ENCODE data around the gene MOV10.

The MOV10 gene, protein sequence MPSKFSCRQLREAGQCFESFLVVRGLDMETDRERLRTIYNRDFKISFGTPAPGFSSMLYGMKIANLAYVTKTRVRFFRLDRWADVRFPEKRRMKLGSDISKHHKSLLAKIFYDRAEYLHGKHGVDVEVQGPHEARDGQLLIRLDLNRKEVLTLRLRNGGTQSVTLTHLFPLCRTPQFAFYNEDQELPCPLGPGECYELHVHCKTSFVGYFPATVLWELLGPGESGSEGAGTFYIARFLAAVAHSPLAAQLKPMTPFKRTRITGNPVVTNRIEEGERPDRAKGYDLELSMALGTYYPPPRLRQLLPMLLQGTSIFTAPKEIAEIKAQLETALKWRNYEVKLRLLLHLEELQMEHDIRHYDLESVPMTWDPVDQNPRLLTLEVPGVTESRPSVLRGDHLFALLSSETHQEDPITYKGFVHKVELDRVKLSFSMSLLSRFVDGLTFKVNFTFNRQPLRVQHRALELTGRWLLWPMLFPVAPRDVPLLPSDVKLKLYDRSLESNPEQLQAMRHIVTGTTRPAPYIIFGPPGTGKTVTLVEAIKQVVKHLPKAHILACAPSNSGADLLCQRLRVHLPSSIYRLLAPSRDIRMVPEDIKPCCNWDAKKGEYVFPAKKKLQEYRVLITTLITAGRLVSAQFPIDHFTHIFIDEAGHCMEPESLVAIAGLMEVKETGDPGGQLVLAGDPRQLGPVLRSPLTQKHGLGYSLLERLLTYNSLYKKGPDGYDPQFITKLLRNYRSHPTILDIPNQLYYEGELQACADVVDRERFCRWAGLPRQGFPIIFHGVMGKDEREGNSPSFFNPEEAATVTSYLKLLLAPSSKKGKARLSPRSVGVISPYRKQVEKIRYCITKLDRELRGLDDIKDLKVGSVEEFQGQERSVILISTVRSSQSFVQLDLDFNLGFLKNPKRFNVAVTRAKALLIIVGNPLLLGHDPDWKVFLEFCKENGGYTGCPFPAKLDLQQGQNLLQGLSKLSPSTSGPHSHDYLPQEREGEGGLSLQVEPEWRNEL

DNA sequence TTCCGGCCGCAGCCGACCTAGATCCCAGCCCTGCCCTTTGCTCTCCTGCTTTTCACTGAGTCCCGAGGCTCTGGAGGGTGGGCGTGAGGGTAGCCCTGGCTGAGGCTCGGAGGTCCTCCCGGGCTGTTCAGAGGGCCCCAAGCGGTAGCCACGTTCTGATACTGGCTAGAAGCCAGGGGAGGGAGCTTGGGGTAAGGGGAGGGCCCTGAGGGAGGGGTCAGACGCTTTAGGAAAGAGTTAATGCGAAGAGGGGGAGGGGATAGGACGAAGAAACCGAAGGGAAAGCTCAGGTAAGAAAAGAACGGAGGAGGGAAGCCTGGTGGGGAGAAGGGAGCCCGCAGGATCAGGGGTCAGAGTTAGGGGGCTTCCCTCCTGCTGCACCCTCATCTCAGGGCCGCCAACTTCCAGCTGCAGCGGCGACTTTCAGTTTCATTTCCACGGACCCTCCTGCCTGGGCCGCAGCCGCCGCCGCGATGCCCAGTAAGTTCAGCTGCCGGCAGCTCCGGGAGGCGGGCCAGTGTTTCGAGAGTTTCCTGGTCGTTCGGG lies at the start of gene MOV10:
Gene MOV10 (plus strand): TSS at position 220 of the 546 bp plus-strand sequence. CDS start 254 bp downstream, at position 474.
- TF ChIP-seq, protein P1, sequence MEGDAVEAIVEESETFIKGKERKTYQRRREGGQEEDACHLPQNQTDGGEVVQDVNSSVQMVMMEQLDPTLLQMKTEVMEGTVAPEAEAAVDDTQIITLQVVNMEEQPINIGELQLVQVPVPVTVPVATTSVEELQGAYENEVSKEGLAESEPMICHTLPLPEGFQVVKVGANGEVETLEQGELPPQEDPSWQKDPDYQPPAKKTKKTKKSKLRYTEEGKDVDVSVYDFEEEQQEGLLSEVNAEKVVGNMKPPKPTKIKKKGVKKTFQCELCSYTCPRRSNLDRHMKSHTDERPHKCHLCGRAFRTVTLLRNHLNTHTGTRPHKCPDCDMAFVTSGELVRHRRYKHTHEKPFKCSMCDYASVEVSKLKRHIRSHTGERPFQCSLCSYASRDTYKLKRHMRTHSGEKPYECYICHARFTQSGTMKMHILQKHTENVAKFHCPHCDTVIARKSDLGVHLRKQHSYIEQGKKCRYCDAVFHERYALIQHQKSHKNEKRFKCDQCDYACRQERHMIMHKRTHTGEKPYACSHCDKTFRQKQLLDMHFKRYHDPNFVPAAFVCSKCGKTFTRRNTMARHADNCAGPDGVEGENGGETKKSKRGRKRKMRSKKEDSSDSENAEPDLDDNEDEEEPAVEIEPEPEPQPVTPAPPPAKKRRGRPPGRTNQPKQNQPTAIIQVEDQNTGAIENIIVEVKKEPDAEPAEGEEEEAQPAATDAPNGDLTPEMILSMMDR (IDR thresholded peaks at IDR 0.05) = no peak
- TF ChIP-seq ZFX (IDR thresholded peaks at IDR 0.05; ENCODE audit: borderline replicate concordance) = no peak
- peak within 1 kb of the TSS; percentile 68 for H3K27ac ChIP-seq

DNA sequence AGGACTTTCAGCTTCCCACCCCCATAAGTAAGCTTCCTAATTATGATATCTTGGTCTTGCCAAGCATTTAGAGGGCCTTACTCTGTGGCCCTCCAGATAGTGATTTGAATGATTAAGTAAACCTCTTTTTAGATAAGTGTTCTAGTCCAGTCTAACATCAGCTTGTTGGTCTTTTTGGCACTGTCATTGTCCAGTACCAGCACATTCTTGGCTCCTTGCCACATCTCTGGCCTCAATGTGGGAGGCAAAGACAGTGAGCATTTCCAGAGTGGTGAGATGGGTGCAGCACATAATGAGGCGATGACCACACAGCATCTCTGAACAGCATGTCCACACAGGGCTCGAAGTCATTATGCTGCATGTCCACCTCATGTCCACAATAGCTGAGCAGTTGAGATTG lies 48.8 kb upstream of the MOV10 start:
- TF ChIP-seq, protein P1 (IDR thresholded peaks at IDR 0.05) = no peak
- no peak for TF ChIP-seq ZFX (IDR thresholded peaks at IDR 0.05; ENCODE audit: borderline replicate concordance)
- H3K27ac ChIP-seq = no peak overlapping the region

DNA sequence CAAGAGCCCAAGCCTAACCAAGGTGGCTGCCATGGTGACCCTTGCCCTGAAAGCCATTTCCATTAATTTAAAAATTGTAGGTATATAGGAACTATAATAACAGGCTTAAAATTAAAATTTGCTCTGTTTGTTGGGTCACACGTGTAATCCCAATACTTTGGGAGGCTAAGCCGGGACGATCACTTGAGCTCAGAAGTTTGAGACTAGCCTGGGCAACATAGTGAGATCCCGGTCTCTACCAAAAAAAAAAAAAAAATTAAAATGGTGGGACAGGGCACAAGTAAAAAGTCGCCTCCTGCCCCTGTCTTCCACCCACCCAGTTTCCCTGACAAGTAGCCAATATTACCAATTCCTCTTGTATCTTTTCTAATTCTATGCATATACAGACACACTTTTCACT lies 48.3 kb upstream of the MOV10 start:
- TF ChIP-seq ZFX (IDR thresholded peaks at IDR 0.05; ENCODE audit: borderline replicate concordance) = no peak
- TF ChIP-seq, protein P1 (IDR thresholded peaks at IDR 0.05) = no peak
- no peak overlapping the region for H3K27ac ChIP-seq

DNA sequence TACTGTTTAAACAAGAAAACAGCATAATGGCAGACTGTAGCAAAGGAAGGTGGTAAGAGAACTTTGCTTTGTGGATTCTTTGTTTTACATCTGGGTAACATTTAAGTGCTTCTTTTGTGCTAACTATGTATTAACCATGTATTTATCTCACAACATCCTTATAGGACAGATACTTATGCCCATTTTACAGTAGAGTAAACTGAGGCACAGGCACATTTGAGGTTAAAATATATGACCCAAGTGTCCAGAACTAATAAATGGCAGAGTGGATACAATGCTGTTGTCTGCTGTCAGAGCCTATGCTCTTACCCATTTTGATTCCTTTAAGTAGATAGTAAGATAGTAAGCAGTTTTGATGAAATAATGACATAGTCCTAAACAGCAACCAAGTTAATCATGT lies 47.6 kb upstream of the MOV10 start:
- H3K27ac ChIP-seq = no peak overlapping the region
- TF ChIP-seq, protein P1 (IDR thresholded peaks at IDR 0.05) = no peak
- TF ChIP-seq ZFX (IDR thresholded peaks at IDR 0.05; ENCODE audit: borderline replicate concordance) = no peak

DNA sequence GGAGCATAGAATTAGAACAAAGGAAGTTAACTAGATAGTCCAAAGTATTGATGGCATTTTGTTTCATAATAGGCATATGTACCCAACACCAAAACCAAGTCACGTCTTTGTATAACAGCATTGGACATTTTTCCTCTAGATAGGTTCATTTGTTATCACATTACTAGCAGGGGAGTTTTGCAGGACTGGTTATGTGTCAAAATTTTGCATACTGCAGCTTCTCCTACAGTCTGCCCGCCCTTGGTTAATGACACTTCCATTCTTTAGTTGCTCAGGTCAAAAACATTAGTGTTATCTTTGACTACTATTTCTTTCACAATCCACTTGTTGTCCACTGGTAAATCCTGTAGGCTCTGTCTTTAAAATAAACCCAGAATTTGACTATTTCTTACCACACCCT lies 45.9 kb upstream of the MOV10 start:
- TF ChIP-seq, protein P1 (IDR thresholded peaks at IDR 0.05) = no peak
- TF ChIP-seq ZFX (IDR thresholded peaks at IDR 0.05; ENCODE audit: borderline replicate concordance) = no peak
- no peak overlapping the region for H3K27ac ChIP-seq

DNA sequence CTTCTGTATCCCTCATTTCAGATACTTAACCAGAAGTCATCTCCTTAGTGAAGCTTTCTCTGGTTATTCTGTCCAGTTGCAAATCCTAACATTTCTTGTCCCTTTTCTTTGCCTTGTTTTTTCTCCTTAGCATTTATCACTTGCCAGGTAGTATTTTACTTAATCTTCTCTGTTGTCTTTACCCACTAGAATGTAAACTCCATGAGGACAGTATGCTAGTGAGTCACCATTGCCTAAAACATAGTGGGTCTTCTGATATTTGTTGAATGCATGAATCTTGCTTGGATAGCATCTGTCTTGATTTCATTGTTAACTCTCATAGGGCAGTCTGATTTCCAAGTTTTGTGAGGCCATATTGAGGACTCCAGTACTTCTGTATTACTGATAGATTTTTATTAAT lies 45.2 kb upstream of the MOV10 start:
- H3K27ac ChIP-seq = no peak overlapping the region
- no peak for TF ChIP-seq ZFX (IDR thresholded peaks at IDR 0.05; ENCODE audit: borderline replicate concordance)
- TF ChIP-seq, protein P1 (IDR thresholded peaks at IDR 0.05) = no peak

Data from 22Rv1 (cell line).